BJ (cell line): ENCODE data around the gene PRR15. TPM values are rescaled to one million over a fixed set of nuclear protein-coding genes. Genes with fewer than 3 reads are reported as not detected.
A peak's percentile ranks its signal among the peaks of the same experiment; 100 is the strongest.
"Not testable (repeated sequence)": the region's sequence is repeated elsewhere in the genome, so short reads cannot be mapped to it uniquely, and the experiment has no call there.

Source experiments
- CTCF ChIA-PET: fragments of 350-600 bp; formaldehyde crosslinking; extraction: SDS; loops from one replicate; lab custom pipeline; 2021; ENCODE audit warnings: antibody characterized with exemption, inconsistent platforms; lab: Yijun Ruan, JAX
- POLR2A ChIA-PET: fragments of 300-600 bp; sonication (Branson Sonifier 250); formaldehyde crosslinking; extraction: SDS; loops from one replicate; lab custom pipeline; 2021; ENCODE audit warnings: antibody characterized with exemption; lab: Charles Lee
- DNase-seq: peaks from one replicate; pipeline ENCODE4 v3.0.0-alpha.2; 2011; ENCODE audit warnings: low read depth
- H3K27me3 ChIP-seq: 2 replicates; pipeline ENCODE4 v1.6.0; 2011; ENCODE audit warnings: low read length; ENCODE audit not compliant: control insufficient read depth, insufficient read depth
- H3K36me3 ChIP-seq: 2 replicates; pipeline ENCODE4 v1.5.1; 2011; ENCODE audit warnings: low read length; ENCODE audit not compliant: control insufficient read depth, insufficient read depth
- H3K4me3 ChIP-seq: 2 replicates; pipeline ENCODE4 v1.5.1; 2011; ENCODE audit warnings: low read depth, mild to moderate bottlenecking, control low read depth, low read length
- CTCF ChIP-seq: IDR thresholded peaks from 2 replicates; pipeline ENCODE4 v1.5.1; 2011; ENCODE audit warnings: low read depth, mild to moderate bottlenecking, control low read depth, inconsistent platforms, low read length, moderate library complexity; ENCODE audit not compliant: insufficient read depth
- polyA minus RNA-seq: library from RNA; depleted of rRNA, polyadenylated mRNA; stranded (reverse); fragments of >200 nt; gene quantifications from 2 replicates; pipeline ENCODE4 v1.2.3, GENCODE V29; 2011; rRNA and poly(A)+ RNA removed
- polyA plus RNA-seq: library from polyadenylated mRNA; depleted of rRNA; stranded (reverse); fragments of >200 nt; gene quantifications from 2 replicates; pipeline ENCODE4 v1.2.3, GENCODE V29; 2011; rRNA removed

The PRR15 gene
- 0.11 and 0.63 TPM in 2 replicates for polyA plus RNA-seq
- polyA minus RNA-seq = 0.14 TPM in 1 of 2 replicates, not detected in the other

- CTCF ChIA-PET = no interaction called here
- no peak for TF ChIP-seq CTCF
- DNase-seq = no peak
- Histone ChIP-seq H3K36me3 (no peaks in the 10 kb centered on the region), H3K4me3 (peak within 1 kb of the TSS; percentile 53), H3K27me3 (peaks cover 8% of the 10 kb centered on the region)
- POLR2A ChIA-PET = no interaction called here
These were observed at the start of gene PRR15 for GRCh38 chr7:29563590-29564495. Gene PRR15, plus strand, starts transcription at chr7:29563835. Its CDS starts 2,495 bp downstream, at chr7:29566330.

GRCh38 chr7:29516491-29516890, 47.1 kb upstream of the PRR15 start:
- no peak overlapping the region for H3K4me3 ChIP-seq
- no peaks in the 10 kb centered on the region; the same call in 1 of the 2 replicates for H3K27me3 ChIP-seq
- CTCF ChIA-PET = no interaction called here
- no peak for DNase-seq
- POLR2A ChIA-PET = no interaction called here
- no peaks in the 10 kb centered on the region for H3K36me3 ChIP-seq
- no peak for TF ChIP-seq CTCF

GRCh38 chr7:29518616-29519015, 45.0 kb upstream of the PRR15 start:
- no peak for DNase-seq
- POLR2A ChIA-PET = no interaction called here
- CTCF ChIA-PET = interaction anchor here (0.6 to 1.1 kb wide), 2 partner anchors 16 to 33 kb away, joined by 3 read pairs; no protein-coding TSS in a partner anchor
- Histone ChIP-seq H3K36me3 (no peaks in the 10 kb centered on the region), H3K27me3 (no peaks in the 10 kb centered on the region; the same call in 1 of the 2 replicates), H3K4me3 (no peak overlapping the region)
- no peak for TF ChIP-seq CTCF

GRCh38 chr7:29523728-29524127, 39.9 kb upstream of the PRR15 start:
- Histone ChIP-seq H3K4me3 (no peak overlapping the region), H3K36me3 (no peaks in the 10 kb centered on the region), H3K27me3 (peaks cover 2% of the 10 kb centered on the region; the same call in 1 of the 2 replicates)
- ChIA-PET POLR2A (no interaction called here), CTCF (no interaction called here)
- no peak for DNase-seq
- no peak for TF ChIP-seq CTCF

GRCh38 chr7:29527505-29528108, 36.0 kb upstream of the PRR15 start:
- Histone ChIP-seq H3K4me3 (no peak overlapping the region), H3K27me3 (peaks cover 2% of the 10 kb centered on the region; the same call in 1 of the 2 replicates), H3K36me3 (no peaks in the 10 kb centered on the region)
- POLR2A ChIA-PET = no interaction called here
- CTCF ChIA-PET = interaction anchor here (0.6 kb wide), 1 partner anchor 122 kb away, joined by 3 read pairs; no protein-coding TSS in a partner anchor
- no peak for DNase-seq
- TF ChIP-seq CTCF = no peak

- H3K4me3 ChIP-seq, POLR2A ChIA-PET, DNase-seq, H3K27me3 ChIP-seq, H3K36me3 ChIP-seq, CTCF ChIA-PET: not testable (repeated sequence)
These were observed 35.1 kb upstream of the PRR15 start for GRCh38 chr7:29528526-29528925.
